Measurements from ENCODE around the gene PTPN2.

DNA sequence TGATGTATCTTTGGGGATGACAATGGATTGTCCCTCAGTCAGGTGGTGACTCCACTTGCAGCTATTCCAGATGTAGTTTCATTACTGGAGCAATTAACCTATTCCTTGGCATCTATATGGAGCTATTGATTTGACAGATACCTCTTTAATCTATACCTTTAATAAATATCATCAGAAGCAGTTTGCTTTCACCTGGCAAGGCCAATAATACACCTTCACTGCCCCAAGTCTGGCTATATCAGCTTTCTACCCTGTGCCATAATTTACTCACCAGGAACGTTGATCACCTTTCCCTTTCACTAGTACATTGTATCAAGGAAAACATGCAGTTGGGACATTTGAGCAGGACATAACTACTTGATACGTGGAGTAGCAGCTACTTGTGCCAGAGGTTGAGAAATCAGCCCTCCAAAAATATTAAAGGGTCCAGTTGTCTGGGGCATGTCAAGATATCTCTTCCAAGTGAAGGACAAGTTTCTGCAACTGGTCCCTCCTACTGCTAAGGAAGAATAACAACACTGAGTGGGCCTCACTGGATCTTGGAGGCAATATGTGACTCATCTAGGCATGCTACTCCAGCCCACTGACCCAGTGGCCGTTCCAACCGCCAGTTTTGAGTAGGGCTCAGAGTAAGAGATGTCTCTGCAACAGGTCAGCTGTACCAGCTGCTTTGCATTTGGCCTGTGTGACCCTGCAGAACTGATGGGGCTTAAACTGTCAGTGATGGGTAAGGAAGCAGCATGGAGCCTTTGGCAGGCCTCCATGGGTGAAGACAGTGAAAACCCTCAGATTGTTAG, 114.2 kb downstream of the PTPN2 start:
- TF ChIP-seq, protein P1, sequence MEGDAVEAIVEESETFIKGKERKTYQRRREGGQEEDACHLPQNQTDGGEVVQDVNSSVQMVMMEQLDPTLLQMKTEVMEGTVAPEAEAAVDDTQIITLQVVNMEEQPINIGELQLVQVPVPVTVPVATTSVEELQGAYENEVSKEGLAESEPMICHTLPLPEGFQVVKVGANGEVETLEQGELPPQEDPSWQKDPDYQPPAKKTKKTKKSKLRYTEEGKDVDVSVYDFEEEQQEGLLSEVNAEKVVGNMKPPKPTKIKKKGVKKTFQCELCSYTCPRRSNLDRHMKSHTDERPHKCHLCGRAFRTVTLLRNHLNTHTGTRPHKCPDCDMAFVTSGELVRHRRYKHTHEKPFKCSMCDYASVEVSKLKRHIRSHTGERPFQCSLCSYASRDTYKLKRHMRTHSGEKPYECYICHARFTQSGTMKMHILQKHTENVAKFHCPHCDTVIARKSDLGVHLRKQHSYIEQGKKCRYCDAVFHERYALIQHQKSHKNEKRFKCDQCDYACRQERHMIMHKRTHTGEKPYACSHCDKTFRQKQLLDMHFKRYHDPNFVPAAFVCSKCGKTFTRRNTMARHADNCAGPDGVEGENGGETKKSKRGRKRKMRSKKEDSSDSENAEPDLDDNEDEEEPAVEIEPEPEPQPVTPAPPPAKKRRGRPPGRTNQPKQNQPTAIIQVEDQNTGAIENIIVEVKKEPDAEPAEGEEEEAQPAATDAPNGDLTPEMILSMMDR (conservative IDR thresholded peaks at IDR 0.05; ENCODE audit: low read depth, low read length) = no peak
- TF ChIP-seq EZH2 (IDR thresholded peaks at IDR 0.05; ENCODE audit: borderline replicate concordance, low read depth, low read length, poor library complexity, severe bottlenecking) = no peak

All from A673 (cell line).